Prostate gland (tissue), 2 donors: ENCODE results near the gene TARS3.
"Not testable (repeated sequence)": the region's sequence is repeated elsewhere in the genome, so short reads cannot be mapped to it uniquely, and the experiment has no call there.

Experiments
- CTCF ChIP-seq, 4 experiments: fragments of 200-600 bp in 2 of 4; fragments of 450-650 bp in 2 of 4; sonication (generic) in 2 of 4; IDR thresholded peaks; 1 replicate in 3 of 4; 2 replicates in 1 of 4; pipeline ENCODE4 v1.5.1; 2016 to 2019; ENCODE audit warnings: antibody characterized with exemption in 4 of 4, mild to moderate bottlenecking in 2 of 4, moderate library complexity in 2 of 4
- POLR2A ChIP-seq: fragments of 450-650 bp; IDR thresholded peaks from one replicate; pipeline ENCODE4 v1.6.1; 2016; ENCODE audit warnings: antibody characterized with exemption, mild to moderate bottlenecking

- not testable (repeated sequence) for TF ChIP-seq POLR2A; CTCF (IDR thresholded peaks at IDR 0.05)
Measured at GRCh38 chr15:101764669-101765339, 40.5 kb upstream of the TARS3 start.
